ENCODE results near the gene NCBP3. TPM values are rescaled to one million over a fixed set of nuclear protein-coding genes. Genes with fewer than 3 reads are reported as not detected.

NCBP3 gene
- total RNA-seq, 2 donors from 2014 or later, result 23.4 to 34.2 TPM

GRCh38 chr17:3852561-3852960, 6.5 kb upstream of the NCBP3 start:
- WGBS, 2 donors, result 84 to 87% methylated on average over 10 of the region's 10 CpGs
- DNase-seq, result no peak

GRCh38 chr17:3851461-3852100, 5.5 kb upstream of the NCBP3 start:
- Histone ChIP-seq H3K4me1 (peaks cover 1% of the 10 kb centered on the region), H3K27me3 (no peaks in the 10 kb centered on the region), H3K4me3 (no peak overlapping the region), H3K9me3 (no peaks in the 10 kb centered on the region), H3K36me3 (replicated peaks in 1 of 2; ENCODE audit: insufficient read depth in 1 of 2, low read depth in 2 of 2) (no peaks in the 10 kb centered on the region), H3K27ac (no peak overlapping the region)
- ATAC-seq (no peak), DNase-seq (no peak)
- intact Hi-C loops (cut with DNase I), result no loop called here
- TF ChIP-seq POLR2A (IDR thresholded peaks at IDR 0.05), result no peak
- no peak for TF ChIP-seq CTCF (IDR thresholded peaks at IDR 0.05)
- 79 to 85% methylated on average over 24 of the region's 24 CpGs for WGBS, 2 donors

More at GRCh38 chr17:3852561-3852960, 6.5 kb upstream of the NCBP3 start:
- no peak overlapping the region for H3K27ac ChIP-seq
- H3K4me1 ChIP-seq, result peaks cover 2% of the 10 kb centered on the region
- intact Hi-C loops (cut with DNase I), result no loop called here
- no peaks in the 10 kb centered on the region for H3K36me3 ChIP-seq (replicated peaks in 1 of 2; ENCODE audit: insufficient read depth in 1 of 2, low read depth in 2 of 2)
- no peak for TF ChIP-seq POLR2A (IDR thresholded peaks at IDR 0.05)
- TF ChIP-seq CTCF (IDR thresholded peaks at IDR 0.05), result no peak
- H3K9me3 ChIP-seq, result no peaks in the 10 kb centered on the region
- no peak overlapping the region for H3K4me3 ChIP-seq
- H3K27me3 ChIP-seq, result no peaks in the 10 kb centered on the region
- no peak for ATAC-seq

- H3K27me3 ChIP-seq, result no peaks in the 10 kb centered on the region
- H3K9me3 ChIP-seq, result no peaks in the 10 kb centered on the region
- ATAC-seq (no peak), DNase-seq (no peak)
- WGBS, 2 donors, result 77 to 82% methylated on average over 9 of the region's 9 CpGs
- no peak for TF ChIP-seq POLR2A (IDR thresholded peaks at IDR 0.05)
- TF ChIP-seq CTCF (IDR thresholded peaks at IDR 0.05), result no peak
- H3K36me3 ChIP-seq (replicated peaks in 1 of 2; ENCODE audit: insufficient read depth in 1 of 2, low read depth in 2 of 2), result no peaks in the 10 kb centered on the region
- H3K4me3 ChIP-seq, result no peak overlapping the region
- intact Hi-C loops (cut with DNase I), result no loop called here
- peaks cover 24% of the 10 kb centered on the region for H3K4me1 ChIP-seq
- no peak overlapping the region for H3K27ac ChIP-seq
These were observed 2.3 kb upstream of the NCBP3 start for GRCh38 chr17:3848229-3848835.

- ATAC-seq, result no peak
- intact Hi-C loops (cut with DNase I), result no loop called here
These were observed 1.2 kb upstream of the NCBP3 start for GRCh38 chr17:3847165-3847670.

More at GRCh38 chr17:3847165-3847670, 1.2 kb upstream of the NCBP3 start:
- WGBS, 2 donors, result 80 to 86% methylated on average over 9 of the region's 9 CpGs
- Histone ChIP-seq H3K27me3 (no peaks in the 10 kb centered on the region), H3K4me3 (no peak overlapping the region), H3K27ac (no peak overlapping the region), H3K9me3 (no peaks in the 10 kb centered on the region), H3K36me3 (replicated peaks in 1 of 2; ENCODE audit: insufficient read depth in 1 of 2, low read depth in 2 of 2) (peaks cover 0 to 4% of the 10 kb centered on the region in 2 donors), H3K4me1 (peaks cover 27% of the 10 kb centered on the region)
- no peak for DNase-seq
- TF ChIP-seq POLR2A (IDR thresholded peaks at IDR 0.05) (no peak), CTCF (IDR thresholded peaks at IDR 0.05) (no peak)

Measured in body of pancreas (tissue), 4 donors.